GM18873 (cell line): ENCODE results near the gene AFF2.

Source experiments
- ATAC-seq: cut with Tn5 transposase; IDR thresholded peaks from one replicate; pipeline ENCODE4 v1.9.1; 2021; ENCODE audit warnings: mild to moderate bottlenecking, moderate library complexity, moderate number of reproducible peaks; ENCODE audit not compliant: unreplicated experiment, low FRiP score

Gene AFF2

GRCh38 chrX:149045645-149046210, 545.3 kb downstream of the AFF2 start:
- no peak for ATAC-seq
